AG09319 (cell line): Measurements from ENCODE around the gene ATP5F1C.

Experiments used
- DNase-seq: peaks from one replicate; pipeline ENCODE4 v3.0.0-alpha.2; 2010; ENCODE audit warnings: low read depth; ENCODE audit errors: extremely low read depth
- TF ChIP-seq, protein P1 (sequence below): IDR thresholded peaks from 2 replicates; pipeline ENCODE4 v1.5.1; 2011; ENCODE audit warnings: low read depth, mild to moderate bottlenecking, inconsistent platforms, low read length, moderate library complexity

The ATP5F1C gene

DNA sequence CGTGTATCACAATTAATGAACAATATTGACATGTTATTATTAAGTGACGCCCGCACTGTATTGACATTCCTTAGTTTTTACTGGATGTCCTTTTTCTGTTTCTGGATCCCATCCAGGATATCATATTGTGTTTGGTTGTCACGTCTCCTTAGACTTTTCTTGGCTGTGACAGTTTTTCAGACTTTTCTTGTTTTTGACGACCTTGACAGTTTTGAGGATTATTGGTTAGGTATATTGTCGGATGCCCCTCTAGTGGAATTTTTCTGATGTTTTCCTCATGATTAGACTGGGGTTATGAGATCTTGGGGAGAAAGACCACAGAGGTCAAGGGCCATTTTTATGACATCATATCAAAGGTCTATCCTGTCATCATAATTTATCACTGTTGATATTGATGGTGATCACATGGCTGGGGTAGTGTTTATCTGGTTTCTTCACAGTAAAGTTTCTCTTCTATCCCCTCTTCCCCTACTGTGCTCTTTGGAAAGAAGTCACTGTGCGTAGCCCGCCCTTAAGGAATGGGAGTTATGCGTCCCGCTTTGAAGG, 41.4 kb downstream of the ATP5F1C start:
- no peak for DNase-seq
- TF ChIP-seq, protein P1, sequence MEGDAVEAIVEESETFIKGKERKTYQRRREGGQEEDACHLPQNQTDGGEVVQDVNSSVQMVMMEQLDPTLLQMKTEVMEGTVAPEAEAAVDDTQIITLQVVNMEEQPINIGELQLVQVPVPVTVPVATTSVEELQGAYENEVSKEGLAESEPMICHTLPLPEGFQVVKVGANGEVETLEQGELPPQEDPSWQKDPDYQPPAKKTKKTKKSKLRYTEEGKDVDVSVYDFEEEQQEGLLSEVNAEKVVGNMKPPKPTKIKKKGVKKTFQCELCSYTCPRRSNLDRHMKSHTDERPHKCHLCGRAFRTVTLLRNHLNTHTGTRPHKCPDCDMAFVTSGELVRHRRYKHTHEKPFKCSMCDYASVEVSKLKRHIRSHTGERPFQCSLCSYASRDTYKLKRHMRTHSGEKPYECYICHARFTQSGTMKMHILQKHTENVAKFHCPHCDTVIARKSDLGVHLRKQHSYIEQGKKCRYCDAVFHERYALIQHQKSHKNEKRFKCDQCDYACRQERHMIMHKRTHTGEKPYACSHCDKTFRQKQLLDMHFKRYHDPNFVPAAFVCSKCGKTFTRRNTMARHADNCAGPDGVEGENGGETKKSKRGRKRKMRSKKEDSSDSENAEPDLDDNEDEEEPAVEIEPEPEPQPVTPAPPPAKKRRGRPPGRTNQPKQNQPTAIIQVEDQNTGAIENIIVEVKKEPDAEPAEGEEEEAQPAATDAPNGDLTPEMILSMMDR: no peak

DNA sequence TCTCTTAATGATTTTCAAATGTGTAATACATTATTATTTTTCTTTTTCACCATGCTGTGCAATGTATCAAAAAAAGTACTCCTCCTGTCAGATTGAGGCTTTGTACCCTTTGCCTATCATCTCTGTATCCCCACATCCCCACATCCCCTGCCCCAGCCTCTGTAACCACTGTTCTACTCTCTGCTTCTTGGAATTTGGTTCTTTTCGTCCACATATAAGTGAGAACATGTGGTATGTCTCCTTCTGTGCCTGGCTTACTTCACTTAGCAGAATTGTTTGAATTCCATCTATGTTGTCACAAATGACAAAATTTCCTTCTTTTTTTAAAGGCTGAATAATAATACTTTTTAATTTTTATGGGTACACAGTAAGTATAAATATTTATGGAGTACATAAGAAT, 44.1 kb downstream of the ATP5F1C start:
- no peak for DNase-seq
- TF ChIP-seq, protein P1: no peak

DNA sequence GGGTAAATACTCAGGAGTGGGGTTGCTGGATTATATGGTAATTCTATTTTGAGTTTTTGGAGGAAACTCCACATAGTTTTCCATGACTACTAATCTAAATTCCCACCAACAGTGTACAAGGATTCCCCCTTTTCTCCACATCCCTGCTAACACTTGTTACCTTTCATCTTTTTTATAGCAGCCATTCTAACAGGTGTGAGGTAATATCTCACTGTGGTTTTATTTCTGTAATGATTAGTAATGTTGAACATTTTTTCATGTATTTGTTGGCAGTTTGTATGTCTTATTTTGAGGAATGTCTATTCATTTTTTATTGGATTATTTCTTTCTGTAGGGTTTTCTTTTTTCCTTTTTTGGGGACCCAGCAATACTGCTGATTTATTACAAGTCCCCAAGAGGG, 45.2 kb downstream of the ATP5F1C start:
- DNase-seq: no peak
- TF ChIP-seq, protein P1: no peak

DNA sequence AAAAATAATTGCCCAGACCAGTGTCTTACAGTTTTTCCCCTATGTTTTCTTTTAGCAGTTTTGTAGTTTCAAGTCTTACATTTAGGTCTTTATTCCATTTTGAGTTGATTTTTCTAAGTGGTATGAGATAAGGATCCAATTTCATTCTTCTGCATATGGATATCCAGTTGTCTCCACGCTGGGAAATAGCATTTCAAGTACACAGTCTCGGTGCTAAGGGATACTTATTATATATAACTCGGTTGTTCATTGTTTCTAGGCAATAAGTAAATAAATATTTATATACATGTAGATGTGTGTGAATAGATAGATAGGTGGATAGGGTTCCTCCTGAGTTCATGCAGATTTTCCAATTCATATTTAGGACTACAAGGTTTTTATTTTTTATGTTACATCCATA, 46.3 kb downstream of the ATP5F1C start:
- no peak for DNase-seq
- TF ChIP-seq, protein P1: no peak

DNA sequence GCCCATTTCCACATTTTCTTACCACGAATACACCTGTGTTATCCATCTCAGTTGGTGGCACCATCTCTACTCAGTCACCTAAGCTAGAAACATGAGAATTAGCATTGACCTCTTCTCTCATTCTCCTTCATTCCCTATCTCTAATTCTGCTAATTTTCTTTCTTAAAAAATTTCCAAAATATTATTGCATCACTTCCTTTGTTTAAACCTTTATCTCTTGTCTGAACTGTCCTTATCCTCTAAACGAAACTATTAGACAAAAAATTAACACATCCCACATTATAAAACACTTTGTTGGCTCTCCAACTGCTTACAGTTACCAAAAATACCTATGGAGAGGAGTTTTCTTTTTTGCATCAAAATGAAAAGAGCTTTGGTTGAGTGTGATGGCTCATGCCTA, 48.6 kb downstream of the ATP5F1C start:
- no peak for DNase-seq
- TF ChIP-seq, protein P1: no peak

DNA sequence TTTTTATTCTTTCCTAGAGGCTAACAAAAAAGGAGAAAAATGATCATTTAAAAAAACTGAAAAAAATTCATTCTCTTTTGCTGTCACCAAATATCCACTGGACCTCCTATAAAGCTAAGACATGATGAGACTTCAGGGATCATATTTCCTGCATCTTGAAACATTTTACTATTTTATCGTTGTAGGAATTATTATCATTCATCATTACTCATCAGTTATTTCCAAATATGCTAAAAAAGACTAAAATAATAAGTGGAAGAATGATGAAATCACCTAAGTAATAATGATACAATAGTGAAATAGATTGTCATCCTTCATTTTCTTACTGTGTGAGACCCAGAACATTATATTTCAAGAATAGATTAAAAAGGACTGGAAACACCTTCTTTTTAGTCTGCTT, 58.6 kb downstream of the ATP5F1C start:
- TF ChIP-seq, protein P1: no peak

DNA sequence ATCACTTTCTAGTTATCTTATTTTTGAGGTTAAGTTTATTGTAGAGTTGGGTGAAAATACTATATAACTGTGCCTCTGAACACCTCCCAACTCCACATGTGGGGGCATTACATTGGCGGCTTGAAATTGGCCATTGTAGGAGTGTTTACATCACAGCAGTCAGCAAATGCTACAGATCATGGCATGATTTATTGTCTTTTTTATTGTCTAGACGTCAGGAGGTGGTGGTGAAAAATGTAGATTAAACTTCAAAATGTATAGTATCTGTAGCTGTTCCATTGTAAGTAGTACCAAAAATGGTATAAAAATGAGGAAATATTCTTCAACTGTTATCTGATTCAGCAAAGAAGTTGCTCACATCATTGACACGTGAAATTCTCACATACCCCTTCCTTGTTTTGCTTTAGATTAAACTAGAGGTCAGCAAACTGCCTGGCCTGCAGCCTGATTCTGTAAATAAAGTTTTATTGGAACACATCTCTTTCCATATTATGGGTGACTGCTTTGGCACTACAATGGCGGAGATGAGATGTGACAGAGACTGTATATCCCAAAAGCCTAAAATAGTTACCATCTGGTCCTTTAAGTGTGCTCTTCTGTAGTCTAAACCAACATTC, 65.4 kb downstream of the ATP5F1C start:
- no peak for DNase-seq

More for the DNA sequence above, 58.6 kb downstream of the ATP5F1C start:
- DNase-seq: no peak

More for the DNA sequence above, 65.4 kb downstream of the ATP5F1C start:
- TF ChIP-seq, protein P1: no peak
